HCT116 (cell line): Measurements from ENCODE around the gene ATF7.

Experiments used
- CEBPB ChIP-seq: IDR thresholded peaks from 2 replicates; pipeline ENCODE4 v1.6.1; 2012; ENCODE audit warnings: low read depth
- CTCF ChIP-seq, 3 experiments: fragments of 200-600 bp in 1 of 3; sonication (generic) in 1 of 3; IDR thresholded peaks in 2 of 3; conservative IDR thresholded peaks in 1 of 3; 2 replicates each; pipeline ENCODE4 v1.5.1; 2012 to 2017; ENCODE audit warnings: low read depth in 2 of 3, low read length in 2 of 3, antibody characterized with exemption in 1 of 3, borderline replicate concordance in 1 of 3, control low read depth in 1 of 3, mild to moderate bottlenecking in 1 of 3, mixed read lengths in 1 of 3, mixed run types in 1 of 3, moderate library complexity in 1 of 3; ENCODE audit not compliant: insufficient read depth in 1 of 3
- EZH2 ChIP-seq: fragments of 200-600 bp; sonication (generic); IDR thresholded peaks from 2 replicates; pipeline ENCODE4 v1.6.1; 2017; ENCODE audit warnings: antibody characterized with exemption, mixed run types
- EZH2phosphoT487 ChIP-seq: fragments of 200-600 bp; IDR thresholded peaks from 2 replicates; pipeline ENCODE4 v1.6.1; 2018; ENCODE audit warnings: antibody characterized with exemption, borderline replicate concordance
- FOSL1 ChIP-seq: IDR thresholded peaks from 2 replicates; pipeline ENCODE4 v1.6.1; 2012; ENCODE audit warnings: low read depth
- JUND ChIP-seq: IDR thresholded peaks from 2 replicates; pipeline ENCODE4 v1.6.1; 2012
- MAX ChIP-seq: IDR thresholded peaks from 2 replicates; pipeline ENCODE4 v1.6.1; 2012
- POLR2A ChIP-seq: IDR thresholded peaks from 2 replicates; pipeline ENCODE4 v1.7.0; 2011; ENCODE audit warnings: borderline replicate concordance; ENCODE audit not compliant: insufficient read depth, insufficient read length; ENCODE audit errors: extremely low read depth
- POLR2AphosphoS5 ChIP-seq: IDR thresholded peaks from 2 replicates; pipeline ENCODE4 v1.6.1; 2011; ENCODE audit warnings: mild to moderate bottlenecking, low read depth, low read length, moderate library complexity
- SRF ChIP-seq: IDR thresholded peaks from 2 replicates; pipeline ENCODE4 v1.6.1; 2012; ENCODE audit warnings: low read depth
- ZNF274 ChIP-seq: fragments of 200-500 bp; sonication (Bioruptor generic); IDR thresholded peaks from 2 replicates; pipeline ENCODE4 v1.6.1; 2014; ENCODE audit warnings: mild to moderate bottlenecking, low read depth, low read length, inconsistent platforms

GRCh38 chr12:53577941-53578352 lies 48.2 kb downstream of the ATF7 start:
- TF ChIP-seq JUND (no peak), CTCF (IDR thresholded peaks at IDR 0.05 in 2 of 3, conservative IDR thresholded peaks at IDR 0.05 in 1 of 3; ENCODE audit: borderline replicate concordance in 1 of 3, insufficient read depth in 1 of 3, low read depth in 2 of 3, low read length in 2 of 3) (no peak), ZNF274 (no peak), EZH2 (no peak), EZH2phosphoT487 (no peak), FOSL1 (no peak), POLR2A (no peak), MAX (no peak), POLR2AphosphoS5 (no peak), SRF (no peak), CEBPB (no peak)
